HFF-Myc (cell line): ENCODE measurements around the gene FAN1.
"Not testable (repeated sequence)": the region's sequence is repeated elsewhere in the genome, so short reads cannot be mapped to it uniquely, and the experiment has no call there.

ENCODE experiments used
- DNase-seq: peaks from one replicate; pipeline ENCODE4 v3.0.0-alpha.2; 2011; ENCODE audit warnings: low read depth; ENCODE audit errors: extremely low read depth
- H3K4me3 ChIP-seq: replicated peaks from 2 replicates; pipeline ENCODE4 v1.5.1; 2011; ENCODE audit warnings: low read depth, mild to moderate bottlenecking, control low read depth, low read length
- CTCF ChIP-seq: IDR thresholded peaks from 2 replicates; pipeline ENCODE4 v1.5.1; 2012; ENCODE audit warnings: mild to moderate bottlenecking, low read depth, low read length, control low read depth; ENCODE audit errors: missing control alignments

The FAN1 gene

GRCh38 chr15:30882849-30883433 lies 20.8 kb upstream of the FAN1 start:
- no peak overlapping the region for H3K4me3 ChIP-seq
- TF ChIP-seq CTCF = no peak
- no peak for DNase-seq

- H3K4me3 ChIP-seq, DNase-seq: not testable (repeated sequence)
Measured at GRCh38 chr15:30883666-30884065, 20.0 kb upstream of the FAN1 start.

- no peak overlapping the region for H3K4me3 ChIP-seq
- TF ChIP-seq CTCF = no peak
- no peak for DNase-seq
Measured at GRCh38 chr15:30885814-30886213, 17.9 kb upstream of the FAN1 start.

- DNase-seq = no peak
- TF ChIP-seq CTCF = no peak
- H3K4me3 ChIP-seq = no peak overlapping the region
Measured at GRCh38 chr15:30889196-30889595, 14.5 kb upstream of the FAN1 start.

GRCh38 chr15:30895461-30896210 lies 8.1 kb upstream of the FAN1 start:
- DNase-seq = no peak
- no peak for TF ChIP-seq CTCF
- no peak overlapping the region for H3K4me3 ChIP-seq

- TF ChIP-seq CTCF = no peak
- no peak for DNase-seq
- no peak overlapping the region for H3K4me3 ChIP-seq
Measured at GRCh38 chr15:30896211-30896606, 7.5 kb upstream of the FAN1 start.

- no peak overlapping the region for H3K4me3 ChIP-seq
- TF ChIP-seq CTCF = no peak
Measured at GRCh38 chr15:30901889-30902288, 1.8 kb upstream of the FAN1 start.

More at GRCh38 chr15:30901889-30902288, 1.8 kb upstream of the FAN1 start:
- DNase-seq = no peak
